ENCODE measurements around the gene PIGR. TPM values are rescaled to one million over a fixed set of nuclear protein-coding genes. Genes with fewer than 3 reads are reported as not detected.
A peak's percentile ranks its signal among the peaks of the same experiment; 100 is the strongest.

PIGR gene
- total and polyA plus RNA-seq, 10 of the 15 experiments (the other 5 are each of a cell fraction or from before 2014, with no cell fraction given): 0.96 to 7.6 (median 1.8) TPM

- TF ChIP-seq TAF1 (IDR thresholded peaks at IDR 0.05; ENCODE audit: borderline replicate concordance, low read depth, low read length): 0 out of 2 replicates have a peak, but pooled peaks have one; percentile 25
- TF ChIP-seq MLLT1 (IDR thresholded peaks at IDR 0.05): 0 out of 2 replicates have a peak, but pooled peaks have one; percentile 16
- TF ChIP-seq RAD21 (IDR thresholded peaks at IDR 0.05; ENCODE audit: insufficient read depth, low read depth, low read length): peak; percentile 30
- peak in 2 of 3 experiments; percentile 25 to 42; a peak in 1 of 6 replicates for TF ChIP-seq CTCF (IDR thresholded peaks at IDR 0.05 in 2 of 3, conservative IDR thresholded peaks at IDR 0.05 in 1 of 3; ENCODE audit: control insufficient read depth in 2 of 3, extremely low read depth in 1 of 3, insufficient read depth in 1 of 3, low read depth in 3 of 3, low read length in 3 of 3)
- no peak for TF ChIP-seq NKRF (conservative IDR thresholded peaks at IDR 0.05)
- peak; percentile 59; the same call in 1 of the 2 replicates for TF ChIP-seq NR2F1 (conservative IDR thresholded peaks at IDR 0.05)
- no peak for TF ChIP-seq CREM (IDR thresholded peaks at IDR 0.05; ENCODE audit: low read depth)
- TF ChIP-seq E4F1 (IDR thresholded peaks at IDR 0.05; ENCODE audit: borderline replicate concordance, partially characterized antibody): no peak
- peak; percentile 25; the same call in 1 of the 2 replicates for TF ChIP-seq NR2C1 (IDR thresholded peaks at IDR 0.05)
- no peaks in the 10 kb centered on the region for H3K9me3 ChIP-seq (replicated peaks; ENCODE audit: control insufficient read depth, insufficient read depth, low read length)
- intact Hi-C loops (cut with micrococcal nuclease; ENCODE audit: unreplicated experiment): no loop called here
- peak overlapping the region; percentile 86 for H3K9ac ChIP-seq (ENCODE audit: control insufficient read depth, insufficient read depth, low read length)
- FAIRE-seq (no peak), DNase-seq (ENCODE audit: low read depth, low spot score) (no peak), ATAC-seq (peak; percentile 4; the same call in 2 of the 3 replicates)
- ChIA-PET CTCF (interaction anchor here (0.6 to 13.5 kb wide), 4 partner anchors 12 to 162 kb away, joined by 3 to 643 read pairs (median 219); partner anchors contain the start of genes FCAMR and FCMR), POLR2A (interaction anchor here (0.7 to 13.3 kb wide), 5 partner anchors 13 to 159 kb away, joined by 3 to 222 read pairs (median 7); partner anchors contain the start of genes FCAMR, FCMR and IL19), SMC1A (ENCODE audit: uncharacterized antibody, unreplicated experiment) (interaction anchor here (0.6 to 10.3 kb wide), 5 partner anchors 12 to 123 kb away, joined by 3 to 431 read pairs (median 85); partner anchors contain the start of genes FCAMR and FCMR), RAD21 (ENCODE audit: unreplicated experiment) (interaction anchor here (1.4 to 13.5 kb wide), 3 partner anchors 12 to 161 kb away, joined by 3 to 371 read pairs (median 192); partner anchors contain the start of gene FCMR)
- H3K4me1 ChIP-seq (ENCODE audit: control insufficient read depth, insufficient read depth, low read length): peaks cover 57% of the 10 kb centered on the region
- H3K36me3 ChIP-seq (ENCODE audit: control insufficient read depth in 2 of 2, insufficient read depth in 2 of 2, low read length in 1 of 2): no peaks in the 10 kb centered on the region
- peak overlapping the region; percentile 93 for H3K4me2 ChIP-seq (ENCODE audit: control insufficient read depth, insufficient read depth)
- 61% methylated on average over 4 of the region's 6 CpGs for WGBS (ENCODE audit: insufficient coverage, insufficient replicate concordance, low lambda C conversion rate, missing lambda C conversion rate)
- no peaks in the 10 kb centered on the region for H4K20me1 ChIP-seq (ENCODE audit: control insufficient read depth, insufficient read depth)
- no peaks in the 10 kb centered on the region for H3K27me3 ChIP-seq (replicated peaks in 1 of 2; ENCODE audit: control insufficient read depth in 2 of 2, insufficient read depth in 2 of 2, low read length in 1 of 2)
- no TSS peak for BruUV-seq (replicated peaks)
- no peaks in the 10 kb centered on the region for H3K79me2 ChIP-seq (ENCODE audit: control insufficient read depth, insufficient read depth, low read length)
- no peak overlapping the region for H2AFZ ChIP-seq (ENCODE audit: control insufficient read depth, low read depth, low read length)
- H3K4me3 ChIP-seq: peak overlapping the region; percentile 64; the same call in 1 of the 2 replicates
- in situ Hi-C loops (cut with MboI): loop anchor here (10.0 kb wide), 1 partner anchor 405 kb away; no protein-coding TSS in a partner anchor
- H3K27ac ChIP-seq (ENCODE audit: control insufficient read depth, insufficient read depth): peak overlapping the region; percentile 99
Measured at GRCh38 chr1:206929524-206929923, 16.7 kb downstream of the PIGR start.
